Chondrocyte (in vitro differentiated cells): Measurements from ENCODE around the gene PCSK7. TPM values are rescaled to one million over a fixed set of nuclear protein-coding genes. Genes with fewer than 3 reads are reported as not detected.

ENCODE experiments used
- DNase-seq: peaks from one replicate; pipeline ENCODE4 v3.0.0; 2021; ENCODE audit warnings: mixed read lengths, low spot score
- H3K27ac Mint-ChIP-seq: one replicate; pipeline ENCODE4 v1.8.0; 2021; ENCODE audit warnings: mild to moderate bottlenecking, moderate library complexity, mixed read lengths; ENCODE audit not compliant: unreplicated experiment
- H3K27me3 Mint-ChIP-seq: 2 replicates; pipeline ENCODE4 v1.8.0; 2021; ENCODE audit warnings: low read depth, mixed read lengths
- H3K36me3 Mint-ChIP-seq: 2 replicates; pipeline ENCODE4 v1.8.0; 2021; ENCODE audit warnings: low read depth, mixed read lengths
- H3K4me1 Mint-ChIP-seq: 2 replicates; pipeline ENCODE4 v1.8.0; 2021; ENCODE audit warnings: low read depth, mild to moderate bottlenecking, mixed read lengths
- H3K4me3 Mint-ChIP-seq: one replicate; pipeline ENCODE4 v1.8.0; 2021; ENCODE audit warnings: mild to moderate bottlenecking, moderate library complexity, mixed read lengths; ENCODE audit not compliant: unreplicated experiment
- H3K9me3 Mint-ChIP-seq: 2 replicates; pipeline ENCODE4 v1.8.0; 2021; ENCODE audit warnings: low read depth, mixed read lengths
- CTCF ChIP-seq: fragments of 200-600 bp; sonication (generic); IDR thresholded peaks from 2 replicates; pipeline ENCODE4 v1.5.0; 2021; ENCODE audit warnings: antibody characterized with exemption, mild to moderate bottlenecking, moderate library complexity
- total RNA-seq: library from RNA; stranded (reverse); gene quantifications from 3 replicates; pipeline ENCODE4 v1.2.1, GENCODE V29; 2021

PCSK7 gene
- total RNA-seq, 1 donor from 2014 or later: 43.0 TPM

- no peak for TF ChIP-seq CTCF
- H3K27me3 Mint-ChIP-seq: no peaks in the 10 kb centered on the region
- no peak overlapping the region for H3K4me3 Mint-ChIP-seq
- no peaks in the 10 kb centered on the region for H3K9me3 Mint-ChIP-seq
- H3K4me1 Mint-ChIP-seq: peaks cover 21% of the 10 kb centered on the region
- DNase-seq: peak; percentile 27
- peaks cover 12% of the 10 kb centered on the region for H3K36me3 Mint-ChIP-seq
- H3K27ac Mint-ChIP-seq: peak overlapping the region; percentile 60
These were observed 59.0 kb downstream of the PCSK7 start for GRCh38 chr11:117172724-117173421.

- Mint-ChIP-seq H3K27me3 (no peaks in the 10 kb centered on the region), H3K4me1 (peaks cover 18% of the 10 kb centered on the region), H3K36me3 (peaks cover 14% of the 10 kb centered on the region), H3K4me3 (no peak overlapping the region), H3K27ac (peak overlapping the region; percentile 51), H3K9me3 (no peaks in the 10 kb centered on the region)
- peak; percentile 24 for DNase-seq
- no peak for TF ChIP-seq CTCF
These were observed 60.3 kb downstream of the PCSK7 start for GRCh38 chr11:117171404-117172061.

GRCh38 chr11:117171007-117171403, 60.9 kb downstream of the PCSK7 start:
- peak overlapping the region; percentile 51 for H3K27ac Mint-ChIP-seq
- H3K4me1 Mint-ChIP-seq: peaks cover 18% of the 10 kb centered on the region

GRCh38 chr11:117170210-117170609, 61.7 kb downstream of the PCSK7 start:
- no peak overlapping the region for H3K27ac Mint-ChIP-seq
- no peaks in the 10 kb centered on the region for H3K27me3 Mint-ChIP-seq

More at GRCh38 chr11:117171007-117171403, 60.9 kb downstream of the PCSK7 start:
- no peak for DNase-seq
- H3K36me3 Mint-ChIP-seq: peaks cover 14% of the 10 kb centered on the region
- no peak overlapping the region for H3K4me3 Mint-ChIP-seq
- H3K9me3 Mint-ChIP-seq: no peaks in the 10 kb centered on the region
- no peaks in the 10 kb centered on the region for H3K27me3 Mint-ChIP-seq
- no peak for TF ChIP-seq CTCF

More at GRCh38 chr11:117170210-117170609, 61.7 kb downstream of the PCSK7 start:
- no peaks in the 10 kb centered on the region for H3K9me3 Mint-ChIP-seq
- no peak for TF ChIP-seq CTCF
- H3K4me3 Mint-ChIP-seq: no peak overlapping the region
- no peak for DNase-seq
- H3K36me3 Mint-ChIP-seq: peaks cover 18% of the 10 kb centered on the region
- H3K4me1 Mint-ChIP-seq: peaks cover 18% of the 10 kb centered on the region
